HG03565 (cell line): ENCODE measurements around the gene PRKD2.
A peak's percentile ranks its signal among the peaks of the same experiment; 100 is the strongest.

Experiments
- ATAC-seq: cut with Tn5 transposase; IDR thresholded peaks from one replicate; pipeline ENCODE4 v1.9.1; 2021; ENCODE audit warnings: mild to moderate bottlenecking, moderate library complexity; ENCODE audit not compliant: unreplicated experiment

The PRKD2 gene

GRCh38 chr19:46665072-46665471, 51.8 kb downstream of the PRKD2 start:
- ATAC-seq: no peak

- ATAC-seq: no peak
Measured at GRCh38 chr19:46661735-46662592, 55.0 kb downstream of the PRKD2 start.

GRCh38 chr19:46661020-46661731, 55.7 kb downstream of the PRKD2 start, which contains the start of gene DACT3:
Gene DACT3, minus strand, starts transcription at chr19:46661182. Its CDS starts 118 bp downstream, at chr19:46661064.
- peak; percentile 88 for ATAC-seq

GRCh38 chr19:46660551-46661019, 56.3 kb downstream of the PRKD2 start:
- ATAC-seq: no peak

- no peak for ATAC-seq
Measured at GRCh38 chr19:46660008-46660517, 56.9 kb downstream of the PRKD2 start.

GRCh38 chr19:46659151-46660007, 57.5 kb downstream of the PRKD2 start:
- ATAC-seq: no peak

- ATAC-seq: no peak
Measured at GRCh38 chr19:46656541-46656940, 60.4 kb downstream of the PRKD2 start.

- ATAC-seq: no peak
Measured at GRCh38 chr19:46654621-46655152, 62.2 kb downstream of the PRKD2 start.

- no peak for ATAC-seq
Measured at GRCh38 chr19:46650445-46650844, 66.5 kb downstream of the PRKD2 start.

GRCh38 chr19:46648961-46649960, 67.7 kb downstream of the PRKD2 start:
- ATAC-seq: no peak

- ATAC-seq: no peak
Measured at GRCh38 chr19:46648060-46648960, 68.6 kb downstream of the PRKD2 start.

- no peak for ATAC-seq
Measured at GRCh38 chr19:46646402-46646801, 70.5 kb downstream of the PRKD2 start.

GRCh38 chr19:46644720-46645119, 72.2 kb downstream of the PRKD2 start:
- no peak for ATAC-seq

GRCh38 chr19:46640656-46641055, 76.3 kb downstream of the PRKD2 start:
- ATAC-seq: no peak

GRCh38 chr19:46639358-46640182, 77.3 kb downstream of the PRKD2 start:
- ATAC-seq: no peak

GRCh38 chr19:46637224-46637623, 79.7 kb downstream of the PRKD2 start:
- ATAC-seq: no peak
